Adrenal gland (tissue), 12 donors: ENCODE results near the gene CPB2. TPM values are rescaled to one million over a fixed set of nuclear protein-coding genes. Genes with fewer than 3 reads are reported as not detected.

Experiments
- DNase-seq, 7 donors: peaks; one replicate each; pipeline ENCODE4 v3.0.0-alpha.2; 2019 to 2020
- H3K27ac ChIP-seq, 5 donors: fragments of 200-600 bp; sonication (generic) in 4 of 5; 1 replicate in 3 of 5; 2 replicates in 2 of 5; pipeline versions ENCODE4 v1.5.1 to v1.8.0; 2016 to 2020; ENCODE audit warnings: mild to moderate bottlenecking in 1 of 5
- H3K27me3 ChIP-seq: fragments of 200-600 bp; 2 replicates; pipeline ENCODE4 v1.8.0; 2021
- H3K36me3 ChIP-seq, 2 donors: fragments of 200-600 bp; replicated peaks in 1 of 2; 1 replicate in 1 of 2; 2 replicates in 1 of 2; pipeline versions ENCODE4 v1.5.1 to v1.8.0; 2018 to 2022
- H3K4me1 ChIP-seq, 2 donors: fragments of 200-600 bp; replicated peaks in 1 of 2; 1 replicate in 1 of 2; 2 replicates in 1 of 2; pipeline versions ENCODE4 v1.5.1 to v1.8.0; 2018 to 2021
- H3K4me3 ChIP-seq, 4 donors: fragments of 200-600 bp; sonication (generic) in 3 of 4; one replicate each; pipeline ENCODE4 v1.5.1; 2016 to 2018
- H3K9me3 ChIP-seq, 3 donors: fragments of 200-600 bp; sonication (generic) in 1 of 3; replicated peaks in 1 of 3; 1 replicate in 2 of 3; 2 replicates in 1 of 3; pipeline versions ENCODE4 v1.5.1 to v1.8.0; 2016 to 2021
- CTCF ChIP-seq, 6 experiments: fragments of 450-650 bp in 4 of 6; fragments of 200-600 bp in 2 of 6; sonication (generic) in 1 of 6; IDR thresholded peaks; 1 replicate in 5 of 6; 2 replicates in 1 of 6; pipeline versions ENCODE4 v1.5.1 to v1.8.0; 2016 to 2021; ENCODE audit warnings: antibody characterized with exemption in 6 of 6, mild to moderate bottlenecking in 2 of 6, moderate library complexity in 1 of 6
- POLR2A ChIP-seq, 2 donors: fragments of 450-650 bp; IDR thresholded peaks; one replicate each; pipeline ENCODE4 v1.6.1; 2017; ENCODE audit warnings: antibody characterized with exemption in 2 of 2, mild to moderate bottlenecking in 2 of 2, moderate library complexity in 1 of 2
- WGBS, 4 donors: extraction: QIAGEN DNeasy Blood & Tissue Kit in 2 of 4; methylation state at CpG; one replicate each; pipeline versions ENCODE4 v1.1.5 to v1.1.7; 2013 to 2017; 5-methylcytosine and 5-hydroxymethylcytosine counted together
- intact Hi-C, 2 donors: fragments of 100-400 bp; cut with DNase I; formaldehyde crosslinking; loops; one replicate each; pipeline versions ENCODE4 v1.14.1 to v1.15.0; 2022 to 2023
- polyA plus RNA-seq, 3 donors: library from polyadenylated mRNA; stranded (reverse); fragments of 200-250 nt in 2 of 3; fragments of 350-450 nt in 1 of 3; fragmentation: Illumina TruSeq in 1 of 3; extraction: RNeasy Lipid Tissue Mini Kit (QIAGEN cat#74804) in 1 of 3; gene quantifications; one replicate each; pipeline ENCODE4 v1.2.3, GENCODE V29; 2013 to 2014
- total RNA-seq, 9 donors: library from RNA; depleted of rRNA in 4 of 9; stranded (reverse); fragments of >200 nt in 4 of 9; fragments of 120-200 nt in 1 of 9; fragmentation: NEBNext Ultra II Directional in 1 of 9; extraction: Animal tissue kit (Norgen Biotek cat#: 25700) in 1 of 9; gene quantifications; one replicate each; pipeline versions ENCODE4 v1.1.0 to v1.2.4, GENCODE V29; 2013 to 2023
- donor health status: healthy with polysubstance abuse.
- donor health status: Bipolar disorder and iron deficiency.
- donor health status: DM: yes; HTN: yes; CAD: no.
- donor health status: DM: no; HTN: no; CAD: no.
- donor health status: DM: no; HTN: no; CAD: no.
- donor health status: DM: yes; HTN: yes; CAD: no.

Gene CPB2
- total and polyA plus RNA-seq, 12 donors = 0.22 to 0.23 TPM; not detected in 10

GRCh38 chr13:46100191-46100815 is 4.5 kb downstream of the CPB2 start:
- Histone ChIP-seq H3K27ac (peak overlapping the region in 1 of 5 donors; percentile 27), H3K36me3 (no peaks in the 10 kb centered on the region), H3K27me3 (no peaks in the 10 kb centered on the region), H3K4me1 (peaks cover 11 to 26% of the 10 kb centered on the region in 2 donors), H3K4me3 (no peak overlapping the region), H3K9me3 (no peaks in the 10 kb centered on the region)
- 69 to 90% (median 78%) methylated on average over 1 of the region's 1 CpG for WGBS, 4 donors
- intact Hi-C loops = no loop called here
- no peak for DNase-seq
- no peak for TF ChIP-seq CTCF (IDR thresholded peaks at IDR 0.05)
- no peak for TF ChIP-seq POLR2A (IDR thresholded peaks at IDR 0.05)

- Histone ChIP-seq H3K36me3 (no peaks in the 10 kb centered on the region), H3K4me3 (no peak overlapping the region), H3K9me3 (no peaks in the 10 kb centered on the region), H3K27ac (no peak overlapping the region), H3K4me1 (peaks cover 11 to 24% of the 10 kb centered on the region in 2 donors), H3K27me3 (no peaks in the 10 kb centered on the region)
- WGBS, 4 donors = 74 to 91% (median 82%) methylated on average over 4 of the region's 4 CpGs
- intact Hi-C loops = no loop called here
- DNase-seq = no peak
- TF ChIP-seq CTCF (IDR thresholded peaks at IDR 0.05) (no peak), POLR2A (IDR thresholded peaks at IDR 0.05) (no peak)
Observed at GRCh38 chr13:46097663-46098062, 7.2 kb downstream of the CPB2 start.

- TF ChIP-seq POLR2A (IDR thresholded peaks at IDR 0.05) = no peak
- TF ChIP-seq CTCF (IDR thresholded peaks at IDR 0.05) = no peak
- H3K27me3 ChIP-seq = no peaks in the 10 kb centered on the region
- no peak for DNase-seq
- H3K4me3 ChIP-seq = no peak overlapping the region
- intact Hi-C loops = no loop called here
- H3K27ac ChIP-seq = no peak overlapping the region
- H3K9me3 ChIP-seq = no peaks in the 10 kb centered on the region
- 83 to 94% (median 88%) methylated on average over 1 to 3 of the region's 3 CpGs for WGBS, 4 donors
- no peaks in the 10 kb centered on the region for H3K36me3 ChIP-seq
- peaks cover 9 to 18% of the 10 kb centered on the region in 2 donors for H3K4me1 ChIP-seq
Observed at GRCh38 chr13:46097015-46097414, 7.8 kb downstream of the CPB2 start.

- Histone ChIP-seq H3K36me3 (no peaks in the 10 kb centered on the region), H3K27ac (no peak overlapping the region), H3K27me3 (no peaks in the 10 kb centered on the region), H3K4me1 (no peaks in the 10 kb centered on the region), H3K4me3 (no peak overlapping the region), H3K9me3 (no peaks in the 10 kb centered on the region)
- DNase-seq = no peak
- no peak for TF ChIP-seq POLR2A (IDR thresholded peaks at IDR 0.05)
- no peak for TF ChIP-seq CTCF (IDR thresholded peaks at IDR 0.05)
- intact Hi-C loops = no loop called here
- 65 to 72% (median 66%) methylated on average over 3 of the region's 3 CpGs for WGBS, 4 donors
Observed at GRCh38 chr13:46094478-46094877, 10.4 kb downstream of the CPB2 start.
